Measurements from ENCODE around the gene WNK1. TPM values are rescaled to one million over a fixed set of nuclear protein-coding genes. Genes with fewer than 3 reads are reported as not detected.
"Not testable (repeated sequence)": the region's sequence is repeated elsewhere in the genome, so short reads cannot be mapped to it uniquely, and the experiment has no call there.

The WNK1 gene
- total RNA-seq, 4 donors from 2014 or later, result 168 to 223 (median 204) TPM

DNA sequence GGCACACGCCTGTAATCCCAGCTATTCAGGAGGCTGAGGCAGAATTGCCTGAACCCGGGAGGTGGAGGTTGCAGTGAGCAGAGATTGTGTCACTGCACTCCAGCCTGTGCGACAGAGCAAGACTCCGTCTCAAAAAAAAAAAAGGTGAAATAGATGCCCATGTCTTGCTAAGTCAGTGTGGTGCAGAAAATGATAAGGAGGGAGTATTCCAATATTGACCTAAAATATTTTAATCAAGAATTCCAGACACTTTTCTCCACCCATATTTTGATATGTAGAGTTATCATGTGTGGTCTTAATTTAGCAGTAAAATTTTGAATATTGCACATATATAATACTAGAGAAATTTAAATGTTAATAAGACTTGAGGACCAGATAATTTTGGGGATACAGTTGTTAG lies 57.7 kb downstream of the WNK1 start:
- Histone ChIP-seq H3K27ac (no peak overlapping the region), H3K36me3 (no peaks in the 10 kb centered on the region), H3K4me1 (peaks cover 53 to 62% of the 10 kb centered on the region in 2 donors), H3K27me3 (no peaks in the 10 kb centered on the region), H3K4me3 (no peak overlapping the region), H3K9me3 (no peaks in the 10 kb centered on the region)
- ATAC-seq, result no peak
- no peak for TF ChIP-seq POLR2A (IDR thresholded peaks at IDR 0.05)
- TF ChIP-seq, protein P1, sequence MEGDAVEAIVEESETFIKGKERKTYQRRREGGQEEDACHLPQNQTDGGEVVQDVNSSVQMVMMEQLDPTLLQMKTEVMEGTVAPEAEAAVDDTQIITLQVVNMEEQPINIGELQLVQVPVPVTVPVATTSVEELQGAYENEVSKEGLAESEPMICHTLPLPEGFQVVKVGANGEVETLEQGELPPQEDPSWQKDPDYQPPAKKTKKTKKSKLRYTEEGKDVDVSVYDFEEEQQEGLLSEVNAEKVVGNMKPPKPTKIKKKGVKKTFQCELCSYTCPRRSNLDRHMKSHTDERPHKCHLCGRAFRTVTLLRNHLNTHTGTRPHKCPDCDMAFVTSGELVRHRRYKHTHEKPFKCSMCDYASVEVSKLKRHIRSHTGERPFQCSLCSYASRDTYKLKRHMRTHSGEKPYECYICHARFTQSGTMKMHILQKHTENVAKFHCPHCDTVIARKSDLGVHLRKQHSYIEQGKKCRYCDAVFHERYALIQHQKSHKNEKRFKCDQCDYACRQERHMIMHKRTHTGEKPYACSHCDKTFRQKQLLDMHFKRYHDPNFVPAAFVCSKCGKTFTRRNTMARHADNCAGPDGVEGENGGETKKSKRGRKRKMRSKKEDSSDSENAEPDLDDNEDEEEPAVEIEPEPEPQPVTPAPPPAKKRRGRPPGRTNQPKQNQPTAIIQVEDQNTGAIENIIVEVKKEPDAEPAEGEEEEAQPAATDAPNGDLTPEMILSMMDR (IDR thresholded peaks at IDR 0.05 in 4 of 5, conservative IDR thresholded peaks at IDR 0.05 in 1 of 5), result no peak
- no peak for DNase-seq
- intact Hi-C loops (cut with DNase I; ENCODE audit: low total_unique reads), result loop anchor here (5.0 kb wide), 1 partner anchor 33 kb away; no protein-coding TSS in a partner anchor
- in situ Hi-C loops (cut with MboI; ENCODE audit: low sequenced_read_pairs in 4 of 4), result loop anchor here (5.0 to 10.0 kb wide), 6 partner anchors 55 to 243 kb away; partner anchors contain the start of gene WNK1 (in 1 of the 4)

DNA sequence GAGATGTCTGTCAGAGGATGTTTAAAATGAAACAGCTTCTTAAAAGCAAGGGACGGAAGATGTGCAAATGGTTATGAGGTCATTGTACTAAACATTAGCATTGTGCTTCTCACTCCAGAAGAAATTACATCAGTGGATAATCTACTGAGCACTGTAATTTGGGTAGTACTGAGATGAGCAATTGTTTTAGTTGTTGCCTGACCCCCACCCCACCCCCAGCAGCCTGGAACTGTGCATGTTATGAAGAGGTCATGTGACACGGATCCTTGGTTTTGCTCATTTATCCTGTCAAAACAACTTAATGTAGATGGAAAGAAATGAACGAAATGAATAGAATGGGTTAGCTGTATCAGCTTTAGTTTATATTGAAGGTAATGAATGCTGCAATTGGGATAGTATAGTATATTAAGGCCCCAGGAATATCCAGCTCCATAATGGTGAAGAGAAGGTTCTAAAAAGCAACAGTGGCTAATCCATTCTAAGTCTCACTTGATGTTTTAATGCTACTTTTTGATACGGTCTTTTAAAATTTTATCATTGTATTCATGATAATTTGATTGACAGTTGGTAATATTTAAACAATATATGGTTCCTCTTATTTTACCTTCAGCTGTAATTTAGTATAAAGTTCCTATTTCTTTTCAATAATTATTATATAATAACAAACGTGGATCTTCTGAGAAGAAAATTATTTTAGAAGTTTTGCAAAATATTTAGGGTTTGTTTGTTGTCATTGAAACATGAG lies 58.5 kb downstream of the WNK1 start:
- H3K4me3 ChIP-seq, result no peak overlapping the region
- H3K27me3 ChIP-seq, result no peaks in the 10 kb centered on the region
- DNase-seq, result no peak
- TF ChIP-seq, protein P1 (IDR thresholded peaks at IDR 0.05 in 4 of 5, conservative IDR thresholded peaks at IDR 0.05 in 1 of 5), result no peak
- TF ChIP-seq POLR2A (IDR thresholded peaks at IDR 0.05), result no peak
- peaks cover 46 to 54% of the 10 kb centered on the region in 2 donors for H3K4me1 ChIP-seq
- no peak for ATAC-seq
- intact Hi-C loops (cut with DNase I; ENCODE audit: low total_unique reads), result loop anchor here (5.0 kb wide), 1 partner anchor 34 kb away; no protein-coding TSS in a partner anchor
- H3K36me3 ChIP-seq, result no peaks in the 10 kb centered on the region
- H3K9me3 ChIP-seq, result no peaks in the 10 kb centered on the region
- peak overlapping the region in 3 of 4 donors; percentile 31 to 81 (median 44) for H3K27ac ChIP-seq
- in situ Hi-C loops (cut with MboI; ENCODE audit: low sequenced_read_pairs in 4 of 4), result loop anchor here (5.0 to 10.0 kb wide), 6 partner anchors 56 to 244 kb away; partner anchors contain the start of gene WNK1 (in 1 of the 4)

DNA sequence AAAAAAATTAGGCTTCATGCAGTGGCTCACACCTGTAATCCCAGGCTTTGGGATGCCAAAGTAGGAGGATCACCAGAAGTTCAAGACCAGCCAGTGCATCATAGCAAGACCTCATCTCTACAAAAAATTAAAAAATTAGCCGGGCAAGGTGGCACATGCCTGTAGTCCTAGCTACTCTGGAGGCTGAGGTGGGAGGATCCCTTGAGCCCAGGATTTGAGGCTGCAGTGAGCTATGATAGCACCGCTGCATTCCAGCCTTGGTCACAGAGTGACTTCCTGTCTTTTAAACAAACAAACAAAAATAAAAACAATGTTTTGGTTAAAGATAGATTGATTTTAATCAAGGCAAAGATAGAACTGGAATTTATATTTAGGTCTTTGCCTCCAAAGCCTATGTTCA lies 60.6 kb downstream of the WNK1 start:
- Histone ChIP-seq H3K4me1 (peaks cover 50 to 54% of the 10 kb centered on the region in 2 donors), H3K4me3 (no peak overlapping the region), H3K27me3 (no peaks in the 10 kb centered on the region), H3K36me3 (no peaks in the 10 kb centered on the region), H3K27ac (peak overlapping the region in 2 of 4 donors; percentile 9 to 81), H3K9me3 (no peaks in the 10 kb centered on the region)
- in situ Hi-C loops (cut with MboI; ENCODE audit: low sequenced_read_pairs in 4 of 4), result loop anchor here (5.0 to 10.0 kb wide), 6 partner anchors 58 to 246 kb away; partner anchors contain the start of gene WNK1 (in 1 of the 4)
- DNase-seq (no peak), ATAC-seq (no peak)
- intact Hi-C loops (cut with DNase I; ENCODE audit: low total_unique reads), result loop anchor here (2.0 to 5.0 kb wide), 2 partner anchors 36 to 162 kb away; no protein-coding TSS in a partner anchor
- TF ChIP-seq, protein P1 (IDR thresholded peaks at IDR 0.05 in 4 of 5, conservative IDR thresholded peaks at IDR 0.05 in 1 of 5), result no peak
- TF ChIP-seq POLR2A (IDR thresholded peaks at IDR 0.05), result no peak

DNA sequence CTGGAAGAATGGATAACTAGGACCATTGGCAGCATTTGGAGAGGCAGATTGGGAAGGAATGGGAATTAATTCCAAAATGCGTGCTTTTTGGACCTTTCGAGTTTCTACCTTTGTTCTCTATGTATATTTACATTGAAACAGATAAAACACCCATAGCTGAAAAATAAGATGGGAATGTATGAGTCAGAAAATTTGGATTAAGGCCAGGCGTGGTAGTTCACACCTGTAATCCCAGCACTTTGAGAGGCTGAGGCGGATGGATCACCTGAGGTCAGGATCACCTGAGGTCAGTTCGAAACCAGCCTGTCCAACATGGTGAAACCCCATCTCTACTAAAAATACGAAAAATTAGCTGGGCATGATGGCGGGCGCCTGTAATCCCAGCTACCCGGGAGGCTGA lies 65.1 kb downstream of the WNK1 start:
- intact Hi-C loops (cut with DNase I; ENCODE audit: low total_unique reads), result loop anchor here (2.0 to 5.0 kb wide), 2 partner anchors 40 to 51 kb away; no protein-coding TSS in a partner anchor
- in situ Hi-C loops (cut with MboI; ENCODE audit: low sequenced_read_pairs in 4 of 4), result loop anchor here in 3 of 4 donors (10.0 kb wide), 3 partner anchors 63 to 243 kb away; partner anchors contain the start of gene WNK1 (in 1 of the 3)
- H3K4me3 ChIP-seq, H3K9me3 ChIP-seq, H3K27me3 ChIP-seq, H3K36me3 ChIP-seq: not testable (repeated sequence)
- DNase-seq, result peak in 1 of 2 donors; percentile 31
- ATAC-seq, result peak; percentile 13 to 34
- Histone ChIP-seq H3K4me1 (peaks cover 35 to 45% of the 10 kb centered on the region in 2 donors), H3K27ac (peak overlapping the region; percentile 70 to 83 (median 78))

All from gastrocnemius medialis (tissue), 4 donors.